HCT116 (cell line): ENCODE measurements around the gene CELA2B. TPM values are rescaled to one million over a fixed set of nuclear protein-coding genes. Genes with fewer than 3 reads are reported as not detected.

Experiments used
- ATAC-seq: fragments of 200-7000 bp; cut with Tn5 transposase; 2 replicates; pipeline ENCODE4 v1.9.1; 2020; ENCODE audit warnings: mild to moderate bottlenecking, moderate library complexity
- BruUV-seq: library from RNA; stranded (reverse); fragments of 400-500 nt; replicated peaks from 2 replicates; lab custom pipeline; 2021; lab: Mats Ljungman, UMichigan
- CTCF ChIA-PET: fragments of 300-600 bp; sonication (Branson Sonifier 250); formaldehyde crosslinking; loops from one replicate; lab custom pipeline; 2021; ENCODE audit warnings: antibody characterized with exemption; lab: Charles Lee
- POLR2A ChIA-PET: fragments of 300-600, 350-600 bp; sonication (Branson Sonifier 250); formaldehyde crosslinking; loops from one replicate; lab custom pipeline; 2021; ENCODE audit warnings: antibody characterized with exemption; lab: Charles Lee
- RAD21 ChIA-PET, 2 experiments: fragments of 300-600 bp; sonication (Branson Sonifier 250); formaldehyde crosslinking; loops; one replicate each; lab custom pipeline; 2023; ENCODE audit warnings: low total read pairs in 2 of 2; ENCODE audit not compliant: uncharacterized antibody in 2 of 2, unreplicated experiment in 2 of 2, low non-redundant PET in 1 of 2; lab: Charles Lee
- DNase-seq: peaks from one replicate; pipeline ENCODE4 v3.0.0-alpha.2; 2010; ENCODE audit warnings: low read depth, low spot score
- H2AFZ ChIP-seq: fragments of 200-600 bp; shearing (Covaris generic), sonication (generic); 2 replicates; pipeline ENCODE4 v1.6.1; 2017; ENCODE audit warnings: low read depth, mixed run types, mixed read lengths, antibody characterized with exemption, low read length; ENCODE audit not compliant: poor library complexity, severe bottlenecking
- H3K27ac ChIP-seq: 2 replicates; pipeline ENCODE4 v1.5.1; 2012; ENCODE audit warnings: low read depth, low read length
- H3K27me3 ChIP-seq: fragments of 200-600 bp; sonication (generic); 2 replicates; pipeline ENCODE4 v1.6.1; 2016; ENCODE audit warnings: mixed run types, low read length, mixed read lengths; ENCODE audit not compliant: insufficient read depth
- H3K36me3 ChIP-seq, 2 experiments: fragments of 200-500 bp in 1 of 2; fragments of 200-600 bp in 1 of 2; sonication (Bioruptor generic) in 1 of 2; sonication (generic) in 1 of 2; 2 replicates each; pipeline versions ENCODE4 v1.5.1 to v1.6.1; 2014 to 2016; ENCODE audit warnings: low read length in 2 of 2, inconsistent platforms in 1 of 2, mixed read lengths in 1 of 2, mixed run types in 1 of 2; ENCODE audit not compliant: insufficient read depth in 2 of 2, control insufficient read depth in 1 of 2
- H3K4me1 ChIP-seq, 2 experiments: fragments of 200-600 bp in 1 of 2; sonication (generic) in 1 of 2; 2 replicates each; pipeline versions ENCODE4 v1.5.1 to v1.6.1; 2012 to 2017; ENCODE audit warnings: low read length in 2 of 2, inconsistent platforms in 1 of 2, mild to moderate bottlenecking in 1 of 2, mixed read lengths in 1 of 2, mixed run types in 1 of 2, moderate library complexity in 1 of 2; ENCODE audit not compliant: insufficient read depth in 2 of 2, control insufficient read depth in 1 of 2
- H3K4me2 ChIP-seq: fragments of 200-600 bp; sonication (generic); 2 replicates; pipeline ENCODE4 v1.6.1; 2017; ENCODE audit warnings: mixed run types, low read length, mixed read lengths
- H3K4me3 ChIP-seq, 2 experiments: fragments of 200-600 bp in 1 of 2; sonication (generic) in 1 of 2; replicated peaks in 1 of 2; 2 replicates each; pipeline ENCODE4 v1.5.1; 2011 to 2016; ENCODE audit warnings: low read length in 2 of 2, control low read depth in 1 of 2, low read depth in 1 of 2, mild to moderate bottlenecking in 1 of 2, mixed read lengths in 1 of 2, mixed run types in 1 of 2
- H3K79me2 ChIP-seq: fragments of 200-600 bp; sonication (generic); 2 replicates; pipeline ENCODE4 v1.6.1; 2017; ENCODE audit warnings: mild to moderate bottlenecking, mixed run types, low read length, moderate library complexity, mixed read lengths; ENCODE audit not compliant: insufficient read depth
- H3K9ac ChIP-seq: fragments of 200-600 bp; sonication (generic); 2 replicates; pipeline ENCODE4 v1.6.1; 2016; ENCODE audit warnings: low read length, mixed read lengths
- H3K9me2 ChIP-seq: fragments of 200-600 bp; sonication (generic), shearing (Covaris generic); 2 replicates; pipeline ENCODE4 v1.6.1; 2017; ENCODE audit warnings: mixed run types, mild to moderate bottlenecking, moderate library complexity; ENCODE audit not compliant: insufficient read depth
- H3K9me3 ChIP-seq, 2 experiments: fragments of 200-500 bp in 1 of 2; fragments of 200-600 bp in 1 of 2; sonication (Bioruptor generic) in 1 of 2; sonication (generic) in 1 of 2; 2 replicates each; pipeline ENCODE4 v1.6.1; 2014 to 2017; ENCODE audit warnings: low read length in 2 of 2, mixed read lengths in 2 of 2, inconsistent platforms in 1 of 2, low read depth in 1 of 2, mild to moderate bottlenecking in 1 of 2, mixed run types in 1 of 2, moderate library complexity in 1 of 2; ENCODE audit not compliant: control insufficient read depth in 1 of 2, insufficient read depth in 1 of 2
- H4K20me1 ChIP-seq: fragments of 200-600 bp; sonication (generic), shearing (Covaris generic); 2 replicates; pipeline ENCODE4 v1.6.1; 2017; ENCODE audit warnings: mixed run types, mild to moderate bottlenecking, moderate library complexity; ENCODE audit not compliant: insufficient read depth
- CBX3 ChIP-seq: IDR thresholded peaks from 2 replicates; pipeline ENCODE4 v1.6.1; 2012; ENCODE audit warnings: low read depth
- CEBPB ChIP-seq: IDR thresholded peaks from 2 replicates; pipeline ENCODE4 v1.6.1; 2012; ENCODE audit warnings: low read depth
- CTCF ChIP-seq, 3 experiments: fragments of 200-600 bp in 1 of 3; sonication (generic) in 1 of 3; IDR thresholded peaks in 2 of 3; conservative IDR thresholded peaks in 1 of 3; 2 replicates each; pipeline ENCODE4 v1.5.1; 2012 to 2017; ENCODE audit warnings: low read depth in 2 of 3, low read length in 2 of 3, antibody characterized with exemption in 1 of 3, borderline replicate concordance in 1 of 3, control low read depth in 1 of 3, mild to moderate bottlenecking in 1 of 3, mixed read lengths in 1 of 3, mixed run types in 1 of 3, moderate library complexity in 1 of 3; ENCODE audit not compliant: insufficient read depth in 1 of 3
- ELF1 ChIP-seq: IDR thresholded peaks from 2 replicates; pipeline ENCODE4 v1.6.1; 2012; ENCODE audit warnings: low read depth, borderline replicate concordance
- EZH2 ChIP-seq: fragments of 200-600 bp; sonication (generic); IDR thresholded peaks from 2 replicates; pipeline ENCODE4 v1.6.1; 2017; ENCODE audit warnings: antibody characterized with exemption, mixed run types
- EZH2phosphoT487 ChIP-seq: fragments of 200-600 bp; IDR thresholded peaks from 2 replicates; pipeline ENCODE4 v1.6.1; 2018; ENCODE audit warnings: antibody characterized with exemption, borderline replicate concordance
- JUND ChIP-seq: IDR thresholded peaks from 2 replicates; pipeline ENCODE4 v1.6.1; 2012
- MAX ChIP-seq: IDR thresholded peaks from 2 replicates; pipeline ENCODE4 v1.6.1; 2012
- RAD21 ChIP-seq: IDR thresholded peaks from 2 replicates; pipeline ENCODE4 v1.6.1; 2012; ENCODE audit warnings: low read depth, mild to moderate bottlenecking
- REST ChIP-seq: IDR thresholded peaks from 2 replicates; pipeline ENCODE4 v1.6.1; 2012; ENCODE audit warnings: low read depth
- SP1 ChIP-seq: IDR thresholded peaks from 2 replicates; pipeline ENCODE4 v1.6.1; 2012; ENCODE audit warnings: low read depth
- SRF ChIP-seq: IDR thresholded peaks from 2 replicates; pipeline ENCODE4 v1.6.1; 2012; ENCODE audit warnings: low read depth
- TCF7L2 ChIP-seq: IDR thresholded peaks from 2 replicates; pipeline ENCODE4 v1.7.0; 2011; ENCODE audit warnings: borderline replicate concordance, inconsistent platforms; ENCODE audit not compliant: insufficient read depth, insufficient read length; ENCODE audit errors: extremely low read depth
- YY1 ChIP-seq: IDR thresholded peaks from 2 replicates; pipeline ENCODE4 v1.6.1; 2011; ENCODE audit warnings: low read length, low read depth, moderate library complexity, mild to moderate bottlenecking; ENCODE audit not compliant: insufficient replicate concordance; ENCODE audit errors: extremely low read depth
- ZBTB33 ChIP-seq: IDR thresholded peaks from 2 replicates; pipeline ENCODE4 v1.6.1; 2011; ENCODE audit warnings: mild to moderate bottlenecking, low read length, moderate library complexity; ENCODE audit not compliant: insufficient replicate concordance; ENCODE audit errors: extremely low read depth
- intact Hi-C: fragments of 100-400 bp; cut with micrococcal nuclease; formaldehyde crosslinking; loops from 2 replicates; pipeline ENCODE4 v1.10.0; 2022
- total RNA-seq: library from RNA; stranded (reverse); gene quantifications from one replicate; pipeline ENCODE4 v1.2.1, GENCODE V29; 2021; ENCODE audit not compliant: unreplicated experiment

Gene CELA2B
- total RNA-seq, 1 experiment from 2014 or later = not detected

- POLR2A ChIA-PET = no interaction called here
- no peak overlapping the region for H3K4me2 ChIP-seq
- H3K4me3 ChIP-seq = no peak overlapping the region
- CTCF ChIA-PET = no interaction called here
- no TSS peak for BruUV-seq
- no peaks in the 10 kb centered on the region for H3K4me1 ChIP-seq
- TF ChIP-seq CTCF (IDR thresholded peaks at IDR 0.05 in 2 of 3, conservative IDR thresholded peaks at IDR 0.05 in 1 of 3; ENCODE audit: borderline replicate concordance in 1 of 3, insufficient read depth in 1 of 3, low read depth in 2 of 3, low read length in 2 of 3) (no peak), SP1 (no peak), TCF7L2 (no peak), CEBPB (no peak), SRF (no peak), RAD21 (no peak), JUND (no peak), EZH2 (no peak), ZBTB33 (no peak), CBX3 (no peak), MAX (no peak), YY1 (no peak), REST (no peak), ELF1 (no peak), EZH2phosphoT487 (no peak)
- no peaks in the 10 kb centered on the region for H3K27me3 ChIP-seq
- H3K9me3 ChIP-seq = peaks cover 0 to 3% of the 10 kb centered on the region in 2 experiments; a peak in 1 of 4 replicates
- no peak overlapping the region for H3K27ac ChIP-seq
- no peak overlapping the region for H3K9ac ChIP-seq
- RAD21 ChIA-PET = no interaction called here
- DNase-seq (no peak), ATAC-seq (no peak)
- no peaks in the 10 kb centered on the region for H3K79me2 ChIP-seq
- no peak overlapping the region for H2AFZ ChIP-seq
- intact Hi-C loops = no loop called here
- no peaks in the 10 kb centered on the region for H3K36me3 ChIP-seq
- H4K20me1 ChIP-seq = no peaks in the 10 kb centered on the region
- H3K9me2 ChIP-seq = no peaks in the 10 kb centered on the region
These were observed 21.6 kb upstream of the CELA2B start for GRCh38 chr1:15454256-15454655.
